HCT116 (cell line): Measurements from ENCODE around the gene TNIK. TPM values are rescaled to one million over a fixed set of nuclear protein-coding genes. Genes with fewer than 3 reads are reported as not detected.

Experiments used
- ATAC-seq: fragments of 200-7000 bp; cut with Tn5 transposase; 2 replicates; pipeline ENCODE4 v1.9.1; 2020; ENCODE audit warnings: mild to moderate bottlenecking, moderate library complexity
- BruUV-seq: library from RNA; stranded (reverse); fragments of 400-500 nt; replicated peaks from 2 replicates; lab custom pipeline; 2021; lab: Mats Ljungman, UMichigan
- CTCF ChIA-PET: fragments of 300-600 bp; sonication (Branson Sonifier 250); formaldehyde crosslinking; loops from one replicate; lab custom pipeline; 2021; ENCODE audit warnings: antibody characterized with exemption; lab: Charles Lee
- POLR2A ChIA-PET: fragments of 300-600, 350-600 bp; sonication (Branson Sonifier 250); formaldehyde crosslinking; loops from one replicate; lab custom pipeline; 2021; ENCODE audit warnings: antibody characterized with exemption; lab: Charles Lee
- RAD21 ChIA-PET, 2 experiments: fragments of 300-600 bp; sonication (Branson Sonifier 250); formaldehyde crosslinking; loops; one replicate each; lab custom pipeline; 2023; ENCODE audit warnings: low total read pairs in 2 of 2; ENCODE audit not compliant: uncharacterized antibody in 2 of 2, unreplicated experiment in 2 of 2, low non-redundant PET in 1 of 2; lab: Charles Lee
- DNase-seq: peaks from one replicate; pipeline ENCODE4 v3.0.0-alpha.2; 2010; ENCODE audit warnings: low read depth, low spot score
- H2AFZ ChIP-seq: fragments of 200-600 bp; shearing (Covaris generic), sonication (generic); 2 replicates; pipeline ENCODE4 v1.6.1; 2017; ENCODE audit warnings: low read depth, mixed run types, mixed read lengths, antibody characterized with exemption, low read length; ENCODE audit not compliant: poor library complexity, severe bottlenecking
- H3K27ac ChIP-seq: 2 replicates; pipeline ENCODE4 v1.5.1; 2012; ENCODE audit warnings: low read depth, low read length
- H3K27me3 ChIP-seq: fragments of 200-600 bp; sonication (generic); 2 replicates; pipeline ENCODE4 v1.6.1; 2016; ENCODE audit warnings: mixed run types, low read length, mixed read lengths; ENCODE audit not compliant: insufficient read depth
- H3K36me3 ChIP-seq, 2 experiments: fragments of 200-500 bp in 1 of 2; fragments of 200-600 bp in 1 of 2; sonication (Bioruptor generic) in 1 of 2; sonication (generic) in 1 of 2; 2 replicates each; pipeline versions ENCODE4 v1.5.1 to v1.6.1; 2014 to 2016; ENCODE audit warnings: low read length in 2 of 2, inconsistent platforms in 1 of 2, mixed read lengths in 1 of 2, mixed run types in 1 of 2; ENCODE audit not compliant: insufficient read depth in 2 of 2, control insufficient read depth in 1 of 2
- H3K4me1 ChIP-seq, 2 experiments: fragments of 200-600 bp in 1 of 2; sonication (generic) in 1 of 2; 2 replicates each; pipeline versions ENCODE4 v1.5.1 to v1.6.1; 2012 to 2017; ENCODE audit warnings: low read length in 2 of 2, inconsistent platforms in 1 of 2, mild to moderate bottlenecking in 1 of 2, mixed read lengths in 1 of 2, mixed run types in 1 of 2, moderate library complexity in 1 of 2; ENCODE audit not compliant: insufficient read depth in 2 of 2, control insufficient read depth in 1 of 2
- H3K4me2 ChIP-seq: fragments of 200-600 bp; sonication (generic); 2 replicates; pipeline ENCODE4 v1.6.1; 2017; ENCODE audit warnings: mixed run types, low read length, mixed read lengths
- H3K4me3 ChIP-seq, 2 experiments: fragments of 200-600 bp in 1 of 2; sonication (generic) in 1 of 2; replicated peaks in 1 of 2; 2 replicates each; pipeline ENCODE4 v1.5.1; 2011 to 2016; ENCODE audit warnings: low read length in 2 of 2, control low read depth in 1 of 2, low read depth in 1 of 2, mild to moderate bottlenecking in 1 of 2, mixed read lengths in 1 of 2, mixed run types in 1 of 2
- H3K79me2 ChIP-seq: fragments of 200-600 bp; sonication (generic); 2 replicates; pipeline ENCODE4 v1.6.1; 2017; ENCODE audit warnings: mild to moderate bottlenecking, mixed run types, low read length, moderate library complexity, mixed read lengths; ENCODE audit not compliant: insufficient read depth
- H3K9ac ChIP-seq: fragments of 200-600 bp; sonication (generic); 2 replicates; pipeline ENCODE4 v1.6.1; 2016; ENCODE audit warnings: low read length, mixed read lengths
- H3K9me2 ChIP-seq: fragments of 200-600 bp; sonication (generic), shearing (Covaris generic); 2 replicates; pipeline ENCODE4 v1.6.1; 2017; ENCODE audit warnings: mixed run types, mild to moderate bottlenecking, moderate library complexity; ENCODE audit not compliant: insufficient read depth
- H3K9me3 ChIP-seq, 2 experiments: fragments of 200-500 bp in 1 of 2; fragments of 200-600 bp in 1 of 2; sonication (Bioruptor generic) in 1 of 2; sonication (generic) in 1 of 2; 2 replicates each; pipeline ENCODE4 v1.6.1; 2014 to 2017; ENCODE audit warnings: low read length in 2 of 2, mixed read lengths in 2 of 2, inconsistent platforms in 1 of 2, low read depth in 1 of 2, mild to moderate bottlenecking in 1 of 2, mixed run types in 1 of 2, moderate library complexity in 1 of 2; ENCODE audit not compliant: control insufficient read depth in 1 of 2, insufficient read depth in 1 of 2
- H4K20me1 ChIP-seq: fragments of 200-600 bp; sonication (generic), shearing (Covaris generic); 2 replicates; pipeline ENCODE4 v1.6.1; 2017; ENCODE audit warnings: mixed run types, mild to moderate bottlenecking, moderate library complexity; ENCODE audit not compliant: insufficient read depth
- CEBPB ChIP-seq: IDR thresholded peaks from 2 replicates; pipeline ENCODE4 v1.6.1; 2012; ENCODE audit warnings: low read depth
- CTCF ChIP-seq, 3 experiments: fragments of 200-600 bp in 1 of 3; sonication (generic) in 1 of 3; IDR thresholded peaks in 2 of 3; conservative IDR thresholded peaks in 1 of 3; 2 replicates each; pipeline ENCODE4 v1.5.1; 2012 to 2017; ENCODE audit warnings: low read depth in 2 of 3, low read length in 2 of 3, antibody characterized with exemption in 1 of 3, borderline replicate concordance in 1 of 3, control low read depth in 1 of 3, mild to moderate bottlenecking in 1 of 3, mixed read lengths in 1 of 3, mixed run types in 1 of 3, moderate library complexity in 1 of 3; ENCODE audit not compliant: insufficient read depth in 1 of 3
- EGR1 ChIP-seq: IDR thresholded peaks from 2 replicates; pipeline ENCODE4 v1.6.1; 2012; ENCODE audit warnings: low read depth
- ELF1 ChIP-seq: IDR thresholded peaks from 2 replicates; pipeline ENCODE4 v1.6.1; 2012; ENCODE audit warnings: low read depth, borderline replicate concordance
- EZH2 ChIP-seq: fragments of 200-600 bp; sonication (generic); IDR thresholded peaks from 2 replicates; pipeline ENCODE4 v1.6.1; 2017; ENCODE audit warnings: antibody characterized with exemption, mixed run types
- EZH2phosphoT487 ChIP-seq: fragments of 200-600 bp; IDR thresholded peaks from 2 replicates; pipeline ENCODE4 v1.6.1; 2018; ENCODE audit warnings: antibody characterized with exemption, borderline replicate concordance
- FOSL1 ChIP-seq: IDR thresholded peaks from 2 replicates; pipeline ENCODE4 v1.6.1; 2012; ENCODE audit warnings: low read depth
- JUND ChIP-seq: IDR thresholded peaks from 2 replicates; pipeline ENCODE4 v1.6.1; 2012
- MAX ChIP-seq: IDR thresholded peaks from 2 replicates; pipeline ENCODE4 v1.6.1; 2012
- POLR2A ChIP-seq: IDR thresholded peaks from 2 replicates; pipeline ENCODE4 v1.7.0; 2011; ENCODE audit warnings: borderline replicate concordance; ENCODE audit not compliant: insufficient read depth, insufficient read length; ENCODE audit errors: extremely low read depth
- POLR2AphosphoS5 ChIP-seq: IDR thresholded peaks from 2 replicates; pipeline ENCODE4 v1.6.1; 2011; ENCODE audit warnings: mild to moderate bottlenecking, low read depth, low read length, moderate library complexity
- SIN3A ChIP-seq: IDR thresholded peaks from 2 replicates; pipeline ENCODE4 v1.6.1; 2012; ENCODE audit warnings: low read depth
- SP1 ChIP-seq: IDR thresholded peaks from 2 replicates; pipeline ENCODE4 v1.6.1; 2012; ENCODE audit warnings: low read depth
- SRF ChIP-seq: IDR thresholded peaks from 2 replicates; pipeline ENCODE4 v1.6.1; 2012; ENCODE audit warnings: low read depth
- YY1 ChIP-seq: IDR thresholded peaks from 2 replicates; pipeline ENCODE4 v1.6.1; 2011; ENCODE audit warnings: low read length, low read depth, moderate library complexity, mild to moderate bottlenecking; ENCODE audit not compliant: insufficient replicate concordance; ENCODE audit errors: extremely low read depth
- ZFX ChIP-seq: fragments of 450-650 bp; IDR thresholded peaks from 2 replicates; pipeline ENCODE4 v1.6.1; 2017
- ZNF274 ChIP-seq: fragments of 200-500 bp; sonication (Bioruptor generic); IDR thresholded peaks from 2 replicates; pipeline ENCODE4 v1.6.1; 2014; ENCODE audit warnings: mild to moderate bottlenecking, low read depth, low read length, inconsistent platforms
- intact Hi-C: fragments of 100-400 bp; cut with micrococcal nuclease; formaldehyde crosslinking; loops from 2 replicates; pipeline ENCODE4 v1.10.0; 2022
- total RNA-seq: library from RNA; stranded (reverse); gene quantifications from one replicate; pipeline ENCODE4 v1.2.1, GENCODE V29; 2021; ENCODE audit not compliant: unreplicated experiment
- TF ChIP-seq, protein P1 (sequence below): IDR thresholded peaks from 2 replicates; pipeline ENCODE4 v1.6.1; 2012; ENCODE audit warnings: low read depth
- TF ChIP-seq, protein P2 (sequence below): IDR thresholded peaks from 2 replicates; pipeline ENCODE4 v1.6.1; 2012

The TNIK gene
- total RNA-seq, 1 experiment from 2014 or later, result 24.1 TPM

DNA sequence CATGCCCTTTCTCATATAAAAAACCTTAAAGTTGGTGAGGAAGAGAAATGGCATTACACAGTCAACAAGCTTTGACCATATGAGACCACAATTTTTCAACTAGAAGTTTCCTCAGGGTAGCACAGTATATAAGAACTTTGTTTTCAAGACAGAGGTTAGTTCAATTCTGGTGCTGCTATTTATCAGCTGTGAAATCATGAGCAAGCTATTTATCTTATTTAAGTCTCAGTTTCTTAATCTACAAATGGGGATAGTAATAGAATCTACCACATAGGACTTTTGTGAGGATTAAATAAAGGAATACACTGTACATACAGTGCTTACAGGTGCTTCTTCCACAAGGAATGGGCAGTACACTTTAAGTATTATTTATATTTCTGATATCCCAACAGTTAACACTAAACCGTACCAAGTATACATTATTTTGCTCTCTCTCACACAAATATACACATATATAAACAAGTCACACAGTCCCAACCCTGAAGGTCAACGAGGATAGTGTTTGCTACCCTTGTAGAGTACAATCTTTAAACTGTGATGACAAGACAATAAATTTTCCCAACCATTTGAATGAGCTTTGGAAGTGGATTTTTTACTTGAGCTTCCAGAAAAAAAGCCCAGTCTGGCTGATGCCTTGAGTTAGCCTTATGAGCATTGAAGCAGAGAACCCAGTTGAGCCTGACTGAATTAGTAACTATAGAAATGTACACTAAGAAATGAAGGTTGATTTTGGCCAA, 178.8 kb downstream of the TNIK start:
- no peaks in the 10 kb centered on the region for H3K9me3 ChIP-seq
- CTCF ChIA-PET, result no interaction called here
- H4K20me1 ChIP-seq, result no peaks in the 10 kb centered on the region
- H2AFZ ChIP-seq, result no peak overlapping the region
- no peaks in the 10 kb centered on the region for H3K27me3 ChIP-seq
- intact Hi-C loops, result no loop called here
- H3K4me3 ChIP-seq, result no peak overlapping the region
- H3K9me2 ChIP-seq, result no peaks in the 10 kb centered on the region
- no peaks in the 10 kb centered on the region for H3K79me2 ChIP-seq
- no peak overlapping the region for H3K4me2 ChIP-seq
- DNase-seq, result no peak
- ATAC-seq, result no peak
- no TSS peak for BruUV-seq
- no peaks in the 10 kb centered on the region for H3K36me3 ChIP-seq
- H3K9ac ChIP-seq, result no peak overlapping the region
- H3K4me1 ChIP-seq, result peaks cover 17 to 24% of the 10 kb centered on the region in 2 experiments
- POLR2A ChIA-PET, result interaction anchor here (1.2 kb wide), 1 partner anchor 19 kb away, joined by 4 read pairs; no protein-coding TSS in a partner anchor
- RAD21 ChIA-PET, result no interaction called here
- TF ChIP-seq SP1, result no peak
- no peak for TF ChIP-seq YY1
- TF ChIP-seq MAX, result no peak
- TF ChIP-seq CTCF (IDR thresholded peaks at IDR 0.05 in 2 of 3, conservative IDR thresholded peaks at IDR 0.05 in 1 of 3; ENCODE audit: borderline replicate concordance in 1 of 3, insufficient read depth in 1 of 3, low read depth in 2 of 3, low read length in 2 of 3), result no peak
- no peak for TF ChIP-seq JUND
- TF ChIP-seq, protein P1, sequence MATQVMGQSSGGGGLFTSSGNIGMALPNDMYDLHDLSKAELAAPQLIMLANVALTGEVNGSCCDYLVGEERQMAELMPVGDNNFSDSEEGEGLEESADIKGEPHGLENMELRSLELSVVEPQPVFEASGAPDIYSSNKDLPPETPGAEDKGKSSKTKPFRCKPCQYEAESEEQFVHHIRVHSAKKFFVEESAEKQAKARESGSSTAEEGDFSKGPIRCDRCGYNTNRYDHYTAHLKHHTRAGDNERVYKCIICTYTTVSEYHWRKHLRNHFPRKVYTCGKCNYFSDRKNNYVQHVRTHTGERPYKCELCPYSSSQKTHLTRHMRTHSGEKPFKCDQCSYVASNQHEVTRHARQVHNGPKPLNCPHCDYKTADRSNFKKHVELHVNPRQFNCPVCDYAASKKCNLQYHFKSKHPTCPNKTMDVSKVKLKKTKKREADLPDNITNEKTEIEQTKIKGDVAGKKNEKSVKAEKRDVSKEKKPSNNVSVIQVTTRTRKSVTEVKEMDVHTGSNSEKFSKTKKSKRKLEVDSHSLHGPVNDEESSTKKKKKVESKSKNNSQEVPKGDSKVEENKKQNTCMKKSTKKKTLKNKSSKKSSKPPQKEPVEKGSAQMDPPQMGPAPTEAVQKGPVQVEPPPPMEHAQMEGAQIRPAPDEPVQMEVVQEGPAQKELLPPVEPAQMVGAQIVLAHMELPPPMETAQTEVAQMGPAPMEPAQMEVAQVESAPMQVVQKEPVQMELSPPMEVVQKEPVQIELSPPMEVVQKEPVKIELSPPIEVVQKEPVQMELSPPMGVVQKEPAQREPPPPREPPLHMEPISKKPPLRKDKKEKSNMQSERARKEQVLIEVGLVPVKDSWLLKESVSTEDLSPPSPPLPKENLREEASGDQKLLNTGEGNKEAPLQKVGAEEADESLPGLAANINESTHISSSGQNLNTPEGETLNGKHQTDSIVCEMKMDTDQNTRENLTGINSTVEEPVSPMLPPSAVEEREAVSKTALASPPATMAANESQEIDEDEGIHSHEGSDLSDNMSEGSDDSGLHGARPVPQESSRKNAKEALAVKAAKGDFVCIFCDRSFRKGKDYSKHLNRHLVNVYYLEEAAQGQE, result no peak
- no peak for TF ChIP-seq SIN3A
- TF ChIP-seq ZFX, result no peak
- TF ChIP-seq, protein P2, sequence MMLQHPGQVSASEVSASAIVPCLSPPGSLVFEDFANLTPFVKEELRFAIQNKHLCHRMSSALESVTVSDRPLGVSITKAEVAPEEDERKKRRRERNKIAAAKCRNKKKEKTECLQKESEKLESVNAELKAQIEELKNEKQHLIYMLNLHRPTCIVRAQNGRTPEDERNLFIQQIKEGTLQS, result no peak
- TF ChIP-seq CEBPB, result no peak
- TF ChIP-seq POLR2AphosphoS5, result no peak
- TF ChIP-seq ZNF274, result no peak
- no peak for TF ChIP-seq EZH2phosphoT487
- no peak for TF ChIP-seq SRF
- TF ChIP-seq EZH2, result no peak
- no peak for TF ChIP-seq ELF1
- TF ChIP-seq POLR2A, result no peak
- TF ChIP-seq EGR1, result no peak
- TF ChIP-seq FOSL1, result no peak
- TF ChIP-seq, all 23 proteins: peak for 0
- no peak overlapping the region for H3K27ac ChIP-seq
